GM21786 (cell line): ENCODE data around the gene BCAR3.

ENCODE experiments used
- ATAC-seq: cut with Tn5 transposase; IDR thresholded peaks from one replicate; pipeline ENCODE4 v1.9.1; 2021; ENCODE audit not compliant: unreplicated experiment

The BCAR3 gene

GRCh38 chr1:93518516-93518915 is 163.1 kb downstream of the BCAR3 start:
- no peak for ATAC-seq

GRCh38 chr1:93516164-93516563 is 165.5 kb downstream of the BCAR3 start:
- no peak for ATAC-seq
